ENCODE measurements around the gene DHRS2.
"Not testable (repeated sequence)": the region's sequence is repeated elsewhere in the genome, so short reads cannot be mapped to it uniquely, and the experiment has no call there.

Gene DHRS2

GRCh38 chr14:23648764-23649460 lies 12.7 kb downstream of the DHRS2 start:
- DNase-seq (ENCODE audit: low spot score) = no peak

GRCh38 chr14:23650506-23650905 lies 14.3 kb downstream of the DHRS2 start:
- DNase-seq (ENCODE audit: low spot score) = no peak

DNA sequence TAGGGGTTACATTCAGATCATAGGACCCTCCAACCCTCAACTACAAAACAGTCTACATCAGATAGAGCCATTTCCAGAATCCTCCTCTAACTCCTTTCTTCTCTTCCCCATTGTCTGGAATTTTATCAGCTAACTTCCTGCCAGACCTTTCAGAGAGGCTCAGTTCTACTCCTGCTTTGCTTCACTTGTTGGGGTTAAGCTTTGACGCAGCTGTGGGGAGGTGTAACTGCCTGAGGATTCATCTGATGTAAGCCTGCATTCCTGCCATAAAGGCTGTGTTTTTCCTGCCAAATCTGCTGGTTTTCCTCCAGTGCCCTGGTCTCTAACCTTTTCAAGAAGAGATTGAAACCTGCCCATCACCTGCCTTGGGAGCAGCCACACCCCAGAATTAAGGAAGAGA lies 16.9 kb downstream of the DHRS2 start:
- DNase-seq (ENCODE audit: low spot score) = no peak

DNA sequence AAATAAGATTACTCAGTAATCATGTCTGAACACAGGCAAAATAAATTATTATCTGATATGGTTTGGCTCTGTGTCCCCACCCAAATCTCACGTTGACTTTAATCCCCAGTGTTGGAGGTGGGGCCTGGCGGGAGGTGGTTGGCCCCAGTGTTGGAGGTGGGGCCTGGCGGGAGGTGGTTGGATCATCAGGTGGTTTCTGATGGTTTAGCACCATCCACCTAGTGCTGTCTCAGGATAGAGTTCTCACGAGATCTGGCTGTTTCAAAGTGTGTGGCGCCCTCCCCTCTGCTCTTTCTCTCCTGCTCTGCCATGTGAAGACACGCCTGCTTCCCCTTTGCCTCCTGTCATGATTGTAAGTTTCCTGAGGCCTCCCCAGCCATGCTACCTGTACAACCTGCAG lies 18.1 kb downstream of the DHRS2 start:
- no peak for DNase-seq (ENCODE audit: low spot score)

GRCh38 chr14:23657959-23658470 lies 21.9 kb downstream of the DHRS2 start:
- DNase-seq (ENCODE audit: low spot score) = no peak

DNA sequence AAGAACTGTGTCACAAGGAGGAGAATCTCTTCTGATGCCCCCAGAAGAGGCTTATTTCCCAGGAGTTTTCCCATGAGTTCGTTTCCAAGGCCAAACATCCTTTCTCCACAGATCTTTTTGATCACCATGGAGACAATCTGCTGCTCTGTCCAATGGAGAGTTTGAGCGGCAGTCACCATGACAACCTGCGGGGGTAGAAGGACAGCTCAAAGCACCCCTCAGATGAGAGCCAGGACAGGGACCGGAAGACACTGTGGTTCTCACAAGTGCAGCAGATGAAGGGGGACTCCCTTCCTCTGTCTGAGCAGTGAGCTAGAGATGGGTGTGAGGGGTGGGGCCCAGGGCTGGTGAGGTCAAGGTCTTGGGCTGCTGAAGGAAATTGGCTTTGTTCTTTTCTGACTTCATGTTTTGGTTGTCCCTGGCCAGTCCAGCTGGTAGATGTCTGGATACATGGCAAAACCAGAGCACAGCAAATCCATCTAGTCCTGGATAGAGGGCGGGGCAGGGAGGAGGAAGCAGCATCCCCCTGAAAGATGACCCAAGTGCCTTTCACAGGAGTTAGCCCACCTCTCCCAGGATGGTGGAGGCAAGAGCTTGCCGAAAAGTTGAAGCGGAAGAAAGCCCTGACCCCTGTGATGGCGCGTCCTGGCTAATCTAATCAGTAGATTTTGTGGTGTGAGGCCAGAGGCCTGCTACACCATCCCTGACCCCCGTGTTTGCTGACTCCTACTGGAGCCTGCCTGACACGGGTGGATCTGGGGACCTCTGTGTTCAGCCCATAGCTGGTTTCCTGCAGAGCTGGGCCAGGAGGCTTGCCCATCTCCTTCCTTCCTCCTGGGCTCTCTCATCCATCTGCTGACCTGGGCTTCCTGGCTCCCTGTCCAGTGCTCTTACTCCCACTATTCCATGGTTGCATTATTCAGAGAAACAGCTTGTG lies 24.4 kb downstream of the DHRS2 start:
- no peak for DNase-seq (ENCODE audit: low spot score)

- no peak for DNase-seq (ENCODE audit: low spot score)
Measured at GRCh38 chr14:23661542-23661941, 25.4 kb downstream of the DHRS2 start.

DNA sequence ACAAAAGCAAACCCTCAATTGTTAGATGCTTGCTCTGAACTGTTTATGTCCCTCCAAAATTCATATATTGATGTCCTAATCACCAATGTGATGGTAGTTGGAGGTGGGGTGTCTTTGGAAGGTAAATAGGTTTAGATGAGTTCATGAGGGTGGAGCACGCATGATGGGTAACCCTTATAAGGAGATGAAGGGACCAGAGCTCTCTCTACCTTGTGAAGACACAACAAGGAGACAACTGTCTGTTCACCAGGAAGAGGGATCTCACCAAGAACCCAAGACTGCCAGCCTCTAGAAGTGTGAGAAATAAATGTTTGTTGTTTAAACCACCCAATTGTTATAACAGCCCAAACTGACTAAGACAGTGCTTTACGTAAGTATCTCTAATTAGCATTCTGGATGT lies 27.0 kb downstream of the DHRS2 start:
- no peak for DNase-seq (ENCODE audit: low spot score)

- no peak for DNase-seq (ENCODE audit: low spot score)
Measured at GRCh38 chr14:23663711-23664110, 27.5 kb downstream of the DHRS2 start.

DNA sequence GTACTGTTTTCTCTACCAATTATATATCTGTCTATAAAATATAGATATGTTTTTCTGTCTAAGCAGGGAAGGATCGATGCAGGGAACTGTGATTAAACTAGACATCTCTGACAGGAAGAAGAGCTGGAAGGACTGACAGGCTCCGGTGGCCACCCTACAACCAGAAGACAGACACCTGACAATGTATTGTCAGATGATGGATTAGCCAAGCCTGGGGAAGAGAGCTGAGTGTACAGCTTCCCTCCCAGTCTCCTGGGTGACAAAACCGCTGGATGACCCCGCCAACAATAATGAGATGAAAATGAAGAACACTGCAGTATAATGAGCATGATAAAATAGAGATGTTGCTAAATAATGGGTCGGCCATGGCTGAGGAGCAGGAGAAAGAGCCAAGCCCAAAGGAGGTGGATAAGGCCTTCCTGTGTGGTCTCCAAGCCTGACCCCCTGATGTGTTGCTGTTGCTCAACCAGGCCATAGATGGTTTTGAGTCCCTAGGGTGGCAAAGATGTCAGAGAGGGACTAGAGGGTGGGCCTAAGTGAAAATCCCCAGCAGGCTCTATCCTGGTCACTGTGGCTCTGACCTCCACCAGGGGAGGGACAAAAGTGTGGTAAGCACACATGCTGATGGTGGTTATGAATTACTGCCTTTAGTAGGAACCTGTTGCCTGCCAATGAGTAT lies 28.2 kb downstream of the DHRS2 start:
- DNase-seq (ENCODE audit: low spot score) = no peak

- no peak for DNase-seq (ENCODE audit: low spot score)
Measured at GRCh38 chr14:23665302-23666016, 29.3 kb downstream of the DHRS2 start.

DNA sequence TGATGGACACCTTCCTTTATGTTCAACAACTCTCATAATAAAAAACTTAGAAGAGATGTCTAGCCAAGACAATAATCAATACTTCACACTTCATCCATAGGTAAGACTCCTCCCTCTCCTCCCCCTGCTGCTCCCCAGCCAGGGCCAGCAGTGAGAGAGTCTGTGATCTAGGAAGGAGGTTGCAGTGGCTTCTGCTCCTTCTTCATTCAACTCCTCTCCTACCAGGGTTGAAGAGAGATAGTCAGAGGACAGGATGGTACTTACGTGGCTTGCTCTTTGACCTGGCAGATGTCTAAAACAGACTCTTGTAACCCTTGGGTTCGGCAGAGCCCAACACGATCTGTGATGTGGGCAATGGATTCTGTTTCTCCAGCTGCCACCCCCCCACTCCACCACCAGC lies 31.0 kb downstream of the DHRS2 start:
- DNase-seq (ENCODE audit: low spot score) = no peak

GRCh38 chr14:23669441-23669840 lies 33.3 kb downstream of the DHRS2 start:
- no peak for DNase-seq (ENCODE audit: low spot score)

GRCh38 chr14:23670481-23670880 lies 34.3 kb downstream of the DHRS2 start:
- no peak for DNase-seq (ENCODE audit: low spot score)

DNA sequence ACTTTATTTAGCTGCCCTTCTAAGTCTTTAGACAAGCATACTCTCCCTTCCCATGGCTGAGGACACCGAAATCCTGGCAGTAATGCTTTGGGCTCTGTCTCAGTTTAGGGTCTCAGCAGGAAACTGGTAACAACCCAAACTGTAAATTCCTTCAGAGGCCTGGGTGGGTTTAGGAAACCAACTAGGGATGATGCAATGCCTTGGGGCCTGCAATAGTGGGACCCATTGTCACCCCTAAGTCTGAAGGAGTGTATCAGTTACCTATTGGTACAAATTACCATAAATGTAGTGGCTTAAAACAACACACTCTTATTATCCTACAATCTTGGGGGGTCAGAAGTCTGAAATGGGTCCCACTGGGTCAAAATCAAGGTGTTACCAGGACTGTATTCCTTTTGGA lies 36.0 kb downstream of the DHRS2 start:
- DNase-seq (ENCODE audit: low spot score) = no peak

DNA sequence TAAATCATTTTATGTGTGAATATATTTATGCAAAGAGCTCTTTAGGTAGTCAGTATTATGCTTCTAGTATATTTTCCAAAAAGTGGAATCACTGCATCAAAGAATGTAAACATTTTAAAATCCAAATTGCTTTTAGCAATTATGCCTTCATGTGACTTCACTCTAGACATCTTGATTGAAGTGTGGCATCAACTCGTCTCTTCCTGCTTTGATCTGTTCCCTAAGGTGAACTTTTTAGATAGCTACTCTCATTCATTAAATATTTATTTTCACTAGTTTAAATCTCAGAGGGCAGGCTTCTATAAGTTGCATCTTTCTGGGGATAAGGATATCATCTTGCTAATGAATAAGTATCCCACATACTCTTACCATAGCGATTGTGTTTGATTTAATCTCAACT lies 39.2 kb downstream of the DHRS2 start:
- no peak for DNase-seq (ENCODE audit: low spot score)

DNA sequence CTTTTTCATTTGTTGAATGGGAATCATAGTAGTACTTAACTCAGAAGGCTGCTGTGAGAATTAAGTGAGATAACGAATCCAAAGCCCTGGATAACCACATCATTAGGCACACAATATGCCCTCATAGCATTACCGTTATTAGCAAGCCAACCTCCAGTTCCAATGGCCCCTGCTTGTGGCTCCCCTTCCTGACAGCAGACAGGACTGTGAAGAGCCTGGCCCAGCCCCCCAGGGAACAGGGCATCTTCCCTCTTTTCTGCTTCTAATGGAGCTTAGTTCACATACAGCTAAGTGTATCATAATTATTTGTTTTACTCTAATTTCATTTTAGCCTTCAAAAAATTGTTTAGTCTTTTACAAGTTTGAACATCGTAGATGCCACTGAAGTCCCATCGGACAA lies 39.7 kb downstream of the DHRS2 start:
- no peak for DNase-seq (ENCODE audit: low spot score)

- no peak for DNase-seq (ENCODE audit: low spot score)
Measured at GRCh38 chr14:23681337-23681736, 45.2 kb downstream of the DHRS2 start.

- DNase-seq (ENCODE audit: low spot score) = not testable (repeated sequence)
Measured at GRCh38 chr14:23689709-23690514, 53.7 kb downstream of the DHRS2 start.

DNA sequence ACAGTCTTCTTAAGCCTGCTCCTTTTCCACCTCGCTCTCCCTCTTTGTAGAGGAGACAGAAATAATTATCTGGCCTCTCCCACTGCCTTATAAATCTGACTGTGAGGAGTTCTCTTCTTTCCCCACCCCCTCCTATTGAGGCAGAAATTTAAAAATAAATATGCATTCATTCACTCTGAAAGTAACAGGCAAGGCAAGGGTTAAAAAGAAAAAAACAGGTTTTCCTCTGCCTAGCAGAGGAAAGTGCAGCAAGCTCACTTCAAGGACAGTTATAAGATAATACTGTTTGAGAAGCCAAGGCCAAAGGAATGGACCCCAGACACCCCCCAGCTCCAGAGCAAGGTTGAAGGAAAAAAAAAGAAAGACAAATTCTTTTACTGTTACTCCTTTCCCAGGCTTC lies 56.3 kb downstream of the DHRS2 start:
- DNase-seq (ENCODE audit: low spot score) = no peak

DNA sequence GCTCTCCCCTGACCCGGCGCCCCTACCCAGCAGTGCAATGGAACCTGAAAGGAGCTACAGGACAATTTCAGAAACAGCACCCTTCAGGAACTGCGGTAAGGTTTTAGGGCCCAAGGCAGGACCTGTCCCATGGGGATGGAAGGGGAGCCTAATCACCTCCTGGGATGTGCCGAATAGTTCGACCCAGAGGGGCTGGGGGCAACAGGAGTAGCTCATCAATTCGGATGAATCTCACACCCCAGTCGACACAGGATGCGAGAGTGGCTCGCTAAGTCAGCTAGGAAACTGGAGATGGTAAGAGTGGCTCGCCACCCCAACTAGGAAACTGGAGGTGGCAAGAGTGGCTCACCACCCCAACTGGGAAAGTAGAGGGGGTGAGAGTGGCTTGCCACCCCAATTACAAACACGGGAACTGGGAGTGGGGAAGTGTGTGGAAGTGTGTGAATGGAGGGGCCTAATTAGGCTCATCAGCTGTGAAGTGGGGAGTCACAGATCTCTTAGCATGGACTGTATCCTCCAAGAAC lies 57.1 kb downstream of the DHRS2 start:
- DNase-seq (ENCODE audit: low spot score) = no peak

Data from activated CD4-positive, alpha-beta T cell treated with anti-CD3 and anti-CD28 coated beads, Interleukin-2, Interleukin-4, amounts not matched to agents 100 ng/mL and 50 ng/mL, durations not matched to agents 16 hours and 8 hours (primary cell).